IPS DF 6.9 (cell line): ENCODE data around the gene BMPR2.
A peak's percentile ranks its signal among the peaks of the same experiment; 100 is the strongest.

Experiments
- DNase-seq: peaks from one replicate; pipeline ENCODE4 v3.0.0-alpha.2; 2013; ENCODE audit warnings: low read depth, low spot score
- H3K27ac ChIP-seq: one replicate; pipeline ENCODE4 v1.5.1; 2013; ENCODE audit warnings: low read length, control low read depth
- H3K27me3 ChIP-seq: 2 replicates; pipeline ENCODE4 v1.6.1; 2013; ENCODE audit warnings: mild to moderate bottlenecking, low read length; ENCODE audit not compliant: control insufficient read depth, insufficient read depth
- H3K36me3 ChIP-seq: 2 replicates; pipeline ENCODE4 v1.6.1; 2013; ENCODE audit warnings: low read length; ENCODE audit not compliant: control insufficient read depth, insufficient read depth
- H3K4me1 ChIP-seq: 2 replicates; pipeline ENCODE4 v1.6.1; 2013; ENCODE audit warnings: low read length; ENCODE audit not compliant: control insufficient read depth, insufficient read depth
- H3K4me3 ChIP-seq: 2 replicates; pipeline ENCODE4 v1.5.1; 2013; ENCODE audit warnings: mild to moderate bottlenecking, low read length
- H3K9me3 ChIP-seq: 2 replicates; pipeline ENCODE4 v1.6.1; 2013; ENCODE audit warnings: low read length, inconsistent platforms; ENCODE audit not compliant: control insufficient read depth, insufficient read depth
- WGBS: extraction: QIAGEN DNeasy Blood & Tissue Kit; methylation state at CpG from one replicate; pipeline ENCODE4 v1.1.7; 2013; ENCODE audit warnings: mixed read lengths, missing lambda C conversion rate; ENCODE audit not compliant: insufficient read length, insufficient coverage; 5-methylcytosine and 5-hydroxymethylcytosine counted together

Gene BMPR2

GRCh38 chr2:202375609-202376408 is at the start of gene BMPR2:
TSS of gene BMPR2 (plus strand) at chr2:202376327. CDS start at chr2:202377475, 1,148 bp downstream.
- H3K4me3 ChIP-seq: peak within 1 kb of the TSS; percentile 99
- DNase-seq: peak; percentile 55
- peak within 1 kb of the TSS; percentile 6 for H3K27ac ChIP-seq
- H3K27me3 ChIP-seq: no peaks in the 10 kb centered on the region
- no peaks in the 10 kb centered on the region for H3K9me3 ChIP-seq
- WGBS: no CpG with 5 or more reads among the region's 70 CpGs
- no peaks in the 10 kb centered on the region for H3K36me3 ChIP-seq
- H3K4me1 ChIP-seq: peaks cover 2% of the 10 kb centered on the region; the same call in 1 of the 2 replicates

GRCh38 chr2:202327858-202328257 is 48.3 kb upstream of the BMPR2 start:
- no CpG with 5 or more reads among the region's 1 CpG for WGBS
- Histone ChIP-seq H3K27me3 (no peaks in the 10 kb centered on the region), H3K36me3 (no peaks in the 10 kb centered on the region), H3K9me3 (no peaks in the 10 kb centered on the region), H3K4me3 (no peak overlapping the region), H3K27ac (no peak overlapping the region), H3K4me1 (peaks cover 2% of the 10 kb centered on the region; the same call in 1 of the 2 replicates)
- DNase-seq: no peak

GRCh38 chr2:202335791-202336467 is 40.2 kb upstream of the BMPR2 start:
- Histone ChIP-seq H3K4me1 (no peaks in the 10 kb centered on the region), H3K9me3 (no peaks in the 10 kb centered on the region), H3K36me3 (no peaks in the 10 kb centered on the region), H3K4me3 (no peak overlapping the region), H3K27me3 (no peaks in the 10 kb centered on the region), H3K27ac (no peak overlapping the region)
- DNase-seq: no peak
- WGBS: no CpG with 5 or more reads among the region's 6 CpGs

GRCh38 chr2:202337151-202337550 is 39.0 kb upstream of the BMPR2 start:
- WGBS: no CpG with 5 or more reads among the region's 2 CpGs
- no peak overlapping the region for H3K27ac ChIP-seq
- H3K36me3 ChIP-seq: no peaks in the 10 kb centered on the region
- no peak overlapping the region for H3K4me3 ChIP-seq
- no peaks in the 10 kb centered on the region for H3K27me3 ChIP-seq
- no peak for DNase-seq
- no peaks in the 10 kb centered on the region for H3K4me1 ChIP-seq
- no peaks in the 10 kb centered on the region for H3K9me3 ChIP-seq

- Histone ChIP-seq H3K27me3 (no peaks in the 10 kb centered on the region), H3K4me3 (no peak overlapping the region), H3K36me3 (no peaks in the 10 kb centered on the region), H3K9me3 (no peaks in the 10 kb centered on the region), H3K4me1 (no peaks in the 10 kb centered on the region), H3K27ac (no peak overlapping the region)
- DNase-seq: no peak
- no CpG with 5 or more reads among the region's 7 CpGs for WGBS
Observed at GRCh38 chr2:202337706-202338346, 38.3 kb upstream of the BMPR2 start.

GRCh38 chr2:202339071-202339870 is 36.9 kb upstream of the BMPR2 start:
- no CpG with 5 or more reads among the region's 3 CpGs for WGBS
- Histone ChIP-seq H3K4me3 (no peak overlapping the region), H3K4me1 (no peaks in the 10 kb centered on the region), H3K27ac (no peak overlapping the region), H3K27me3 (no peaks in the 10 kb centered on the region), H3K36me3 (no peaks in the 10 kb centered on the region), H3K9me3 (no peaks in the 10 kb centered on the region)
- DNase-seq: no peak

- Histone ChIP-seq H3K4me3 (no peak overlapping the region), H3K4me1 (no peaks in the 10 kb centered on the region), H3K27ac (no peak overlapping the region), H3K36me3 (no peaks in the 10 kb centered on the region), H3K27me3 (no peaks in the 10 kb centered on the region), H3K9me3 (no peaks in the 10 kb centered on the region)
- no CpG with 5 or more reads among the region's 1 CpG for WGBS
- DNase-seq: no peak
Observed at GRCh38 chr2:202344178-202344577, 31.9 kb upstream of the BMPR2 start.

- Histone ChIP-seq H3K4me3 (no peak overlapping the region), H3K27ac (no peak overlapping the region), H3K27me3 (no peaks in the 10 kb centered on the region), H3K9me3 (no peaks in the 10 kb centered on the region), H3K36me3 (no peaks in the 10 kb centered on the region), H3K4me1 (no peaks in the 10 kb centered on the region)
- DNase-seq: no peak
- WGBS: no CpG with 5 or more reads among the region's 7 CpGs
Observed at GRCh38 chr2:202346180-202346579, 29.9 kb upstream of the BMPR2 start.

GRCh38 chr2:202353430-202353829 is 22.7 kb upstream of the BMPR2 start:
- no CpG with 5 or more reads among the region's 2 CpGs for WGBS
- H3K4me1 ChIP-seq: no peaks in the 10 kb centered on the region
- no peaks in the 10 kb centered on the region for H3K36me3 ChIP-seq
- H3K4me3 ChIP-seq: no peak overlapping the region
- H3K27me3 ChIP-seq: no peaks in the 10 kb centered on the region
- H3K27ac ChIP-seq: no peak overlapping the region
- H3K9me3 ChIP-seq: no peaks in the 10 kb centered on the region
- no peak for DNase-seq

GRCh38 chr2:202355993-202356505 is 20.1 kb upstream of the BMPR2 start:
- Histone ChIP-seq H3K4me3 (no peak overlapping the region), H3K27me3 (no peaks in the 10 kb centered on the region), H3K4me1 (no peaks in the 10 kb centered on the region), H3K36me3 (no peaks in the 10 kb centered on the region), H3K27ac (no peak overlapping the region), H3K9me3 (no peaks in the 10 kb centered on the region)
- no CpG with 5 or more reads among the region's 1 CpG for WGBS
- no peak for DNase-seq
